RWPE2 (cell line): ENCODE data around the gene RTN4R.

Source experiments
- ATAC-seq: fragments of 200-7000 bp; cut with Tn5 transposase; 3 replicates; pipeline ENCODE4 v1.9.1; 2021; ENCODE audit warnings: low read depth
- DNase-seq: peaks from one replicate; pipeline ENCODE4 v3.0.0-alpha.2; 2020; ENCODE audit warnings: low spot score
- H3K27ac ChIP-seq: fragments of 450-650 bp; 2 replicates; pipeline ENCODE4 v1.5.1; 2017; ENCODE audit warnings: mild to moderate bottlenecking; ENCODE audit not compliant: poor library complexity, severe bottlenecking
- H3K27me3 ChIP-seq: fragments of 250-450 bp; sonication (Bioruptor Pico); 2 replicates; pipeline ENCODE4 v1.5.1; 2021; ENCODE audit warnings: mild to moderate bottlenecking, moderate library complexity; ENCODE audit not compliant: insufficient read depth, poor library complexity, severe bottlenecking
- H3K36me3 ChIP-seq: fragments of 250-450 bp; sonication (Bioruptor Pico); 2 replicates; pipeline ENCODE4 v1.5.1; 2020; ENCODE audit warnings: low read depth, mild to moderate bottlenecking, moderate library complexity
- H3K4me1 ChIP-seq: fragments of 250-450 bp; sonication (Bioruptor Pico); 2 replicates; pipeline ENCODE4 v1.5.1; 2021; ENCODE audit warnings: mild to moderate bottlenecking, moderate library complexity; ENCODE audit not compliant: insufficient read depth, poor library complexity, severe bottlenecking
- H3K4me3 ChIP-seq: fragments of 250-450 bp; sonication (Bioruptor Pico); 2 replicates; pipeline ENCODE4 v1.5.1; 2021; ENCODE audit warnings: mild to moderate bottlenecking, moderate library complexity; ENCODE audit not compliant: severe bottlenecking
- H3K9me3 ChIP-seq: fragments of 250-450 bp; sonication (Bioruptor Pico); 2 replicates; pipeline ENCODE4 v1.5.1; 2021; ENCODE audit warnings: mild to moderate bottlenecking, moderate library complexity; ENCODE audit not compliant: severe bottlenecking
- TF ChIP-seq, protein P1 (sequence below): fragments of 450-650 bp; IDR thresholded peaks from one replicate; pipeline ENCODE4 v1.5.1; 2017; ENCODE audit warnings: mild to moderate bottlenecking, moderate library complexity; ENCODE audit not compliant: poor library complexity, severe bottlenecking

Gene RTN4R

DNA sequence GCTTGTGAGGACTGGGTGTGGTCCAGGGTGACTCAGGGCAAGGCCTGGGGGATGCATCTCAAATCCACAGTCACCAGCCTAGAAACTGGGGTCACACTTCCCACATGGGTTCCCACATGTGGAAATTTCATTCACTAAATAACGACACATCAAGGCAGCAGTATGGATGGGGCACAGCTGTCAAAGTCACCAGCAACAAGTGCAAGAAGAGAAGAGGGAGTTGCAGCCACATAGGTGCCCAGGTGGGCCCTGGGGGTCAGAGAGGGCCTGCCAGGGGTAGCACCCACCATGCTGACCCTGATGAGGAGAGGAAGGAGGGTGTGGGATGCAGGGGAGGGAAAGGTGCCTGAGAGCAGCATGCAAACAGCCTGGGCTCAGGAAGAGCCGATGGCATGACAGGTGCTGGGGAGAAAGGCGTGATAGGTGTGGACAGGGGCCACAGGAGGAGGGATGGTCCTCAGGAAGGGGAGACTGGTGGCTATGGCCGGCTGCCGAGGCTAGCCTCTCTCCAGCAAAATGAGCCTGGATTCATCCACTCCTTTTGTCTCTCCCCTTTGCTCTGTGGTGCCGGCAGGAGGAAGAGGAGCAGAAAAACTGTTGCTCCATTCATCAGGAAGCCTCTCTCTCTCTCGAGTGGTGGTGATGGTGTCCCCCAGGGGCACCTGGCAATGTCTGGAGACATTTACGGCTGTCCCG is 29.4 kb upstream of the RTN4R start:
- H3K4me1 ChIP-seq = no peaks in the 10 kb centered on the region
- no peaks in the 10 kb centered on the region for H3K9me3 ChIP-seq
- ATAC-seq (no peak), DNase-seq (no peak)
- H3K4me3 ChIP-seq = no peak overlapping the region
- no peak overlapping the region for H3K27ac ChIP-seq
- no peaks in the 10 kb centered on the region for H3K27me3 ChIP-seq
- TF ChIP-seq, protein P1, sequence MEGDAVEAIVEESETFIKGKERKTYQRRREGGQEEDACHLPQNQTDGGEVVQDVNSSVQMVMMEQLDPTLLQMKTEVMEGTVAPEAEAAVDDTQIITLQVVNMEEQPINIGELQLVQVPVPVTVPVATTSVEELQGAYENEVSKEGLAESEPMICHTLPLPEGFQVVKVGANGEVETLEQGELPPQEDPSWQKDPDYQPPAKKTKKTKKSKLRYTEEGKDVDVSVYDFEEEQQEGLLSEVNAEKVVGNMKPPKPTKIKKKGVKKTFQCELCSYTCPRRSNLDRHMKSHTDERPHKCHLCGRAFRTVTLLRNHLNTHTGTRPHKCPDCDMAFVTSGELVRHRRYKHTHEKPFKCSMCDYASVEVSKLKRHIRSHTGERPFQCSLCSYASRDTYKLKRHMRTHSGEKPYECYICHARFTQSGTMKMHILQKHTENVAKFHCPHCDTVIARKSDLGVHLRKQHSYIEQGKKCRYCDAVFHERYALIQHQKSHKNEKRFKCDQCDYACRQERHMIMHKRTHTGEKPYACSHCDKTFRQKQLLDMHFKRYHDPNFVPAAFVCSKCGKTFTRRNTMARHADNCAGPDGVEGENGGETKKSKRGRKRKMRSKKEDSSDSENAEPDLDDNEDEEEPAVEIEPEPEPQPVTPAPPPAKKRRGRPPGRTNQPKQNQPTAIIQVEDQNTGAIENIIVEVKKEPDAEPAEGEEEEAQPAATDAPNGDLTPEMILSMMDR = no peak
- no peaks in the 10 kb centered on the region for H3K36me3 ChIP-seq

DNA sequence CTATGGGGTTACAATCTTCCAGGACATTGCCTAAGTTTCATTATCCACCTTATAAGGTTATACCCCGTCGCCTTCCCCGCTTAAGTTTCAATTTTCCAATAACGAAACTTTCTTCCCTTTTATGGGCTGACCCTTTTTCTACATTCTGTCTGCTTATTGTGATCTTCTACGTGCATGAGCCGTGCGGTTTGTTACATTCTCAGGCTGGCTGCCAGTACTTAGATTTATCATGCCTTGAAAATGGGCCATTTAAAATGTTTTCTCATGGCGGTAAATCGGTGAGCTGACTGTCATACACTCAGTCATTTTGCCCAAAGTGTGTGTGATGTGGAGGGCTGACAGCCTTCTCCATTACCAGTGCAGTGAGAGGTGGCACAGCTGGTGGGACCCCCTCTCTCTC is 28.5 kb upstream of the RTN4R start:
- ATAC-seq = no peak
- Histone ChIP-seq H3K27me3 (no peaks in the 10 kb centered on the region), H3K27ac (no peak overlapping the region), H3K4me3 (no peak overlapping the region), H3K9me3 (no peaks in the 10 kb centered on the region), H3K4me1 (no peaks in the 10 kb centered on the region), H3K36me3 (no peaks in the 10 kb centered on the region)
- DNase-seq = no peak
- TF ChIP-seq, protein P1 = no peak

DNA sequence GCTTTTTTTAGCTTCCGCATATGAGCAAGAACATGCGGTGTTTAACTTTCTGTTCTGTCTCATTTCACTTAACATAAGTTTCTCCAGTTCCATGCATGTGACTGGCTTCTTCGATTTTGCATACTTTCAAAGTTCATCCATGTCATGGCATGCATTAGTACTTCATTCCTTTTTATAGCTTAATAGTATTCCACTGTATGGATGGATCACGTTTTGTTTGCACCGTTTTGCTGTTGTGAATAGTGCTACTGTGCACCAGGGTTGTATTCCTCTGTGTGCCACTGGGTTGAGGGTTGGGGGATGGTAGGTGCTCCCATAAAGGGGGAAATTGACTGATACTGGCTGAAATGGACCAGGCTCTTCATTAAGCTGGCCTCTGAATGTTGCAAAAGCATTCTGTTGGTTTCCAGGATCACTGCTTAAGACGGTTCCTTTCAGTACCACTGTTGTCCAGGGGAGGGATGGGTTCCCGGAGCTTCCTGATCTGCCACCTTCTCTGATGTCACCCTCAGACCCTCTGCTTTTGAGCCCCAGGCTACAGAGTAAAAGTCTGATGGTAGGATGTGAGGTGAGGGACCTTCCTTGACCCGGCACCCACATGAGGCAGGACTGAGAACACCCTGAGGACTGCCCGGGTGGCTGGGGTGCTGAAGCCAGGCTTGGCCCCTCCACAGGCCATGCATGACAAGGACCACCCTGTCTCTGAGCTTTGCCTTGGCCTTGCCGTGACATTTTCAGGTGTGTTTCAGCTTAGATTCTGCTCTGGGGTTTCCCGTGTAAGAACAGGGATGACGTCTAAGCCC is 27.3 kb upstream of the RTN4R start:
- H3K27ac ChIP-seq = no peak overlapping the region
- TF ChIP-seq, protein P1 = no peak
- no peaks in the 10 kb centered on the region for H3K4me1 ChIP-seq
- no peak overlapping the region for H3K4me3 ChIP-seq
- no peaks in the 10 kb centered on the region for H3K9me3 ChIP-seq
- H3K27me3 ChIP-seq = no peaks in the 10 kb centered on the region
- no peaks in the 10 kb centered on the region for H3K36me3 ChIP-seq
- ATAC-seq (no peak), DNase-seq (no peak)

DNA sequence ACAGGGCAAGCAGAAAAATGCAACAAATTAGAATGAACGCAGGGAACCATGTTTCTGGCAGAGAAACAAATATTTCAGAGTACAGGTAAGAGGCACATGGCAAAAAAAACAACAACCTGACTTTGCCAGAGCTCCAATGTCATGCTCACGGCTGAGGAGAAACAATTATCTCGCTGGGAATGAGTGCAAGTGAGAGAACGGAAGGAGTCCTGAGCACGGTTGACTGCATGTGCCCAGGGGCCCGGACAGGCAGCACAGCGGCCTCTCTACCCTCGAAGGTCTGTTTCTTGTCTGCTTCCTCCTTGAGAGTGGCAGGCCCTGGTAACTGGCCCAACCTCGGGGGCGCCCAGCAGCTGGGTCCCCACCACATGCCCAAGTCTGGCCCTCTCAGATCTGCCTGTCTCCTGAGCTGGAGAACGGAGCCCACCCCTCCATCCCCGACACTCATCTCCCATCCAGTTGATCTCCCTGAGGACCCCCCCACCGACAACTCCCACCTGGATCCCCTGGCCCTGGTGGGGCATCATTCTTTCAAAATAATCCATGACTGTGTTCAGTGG is 24.6 kb upstream of the RTN4R start:
- no peak for DNase-seq
- Histone ChIP-seq H3K27me3 (no peaks in the 10 kb centered on the region), H3K36me3 (no peaks in the 10 kb centered on the region), H3K4me1 (no peaks in the 10 kb centered on the region), H3K27ac (no peak overlapping the region), H3K9me3 (no peaks in the 10 kb centered on the region), H3K4me3 (no peak overlapping the region)
- ATAC-seq = no peak
- TF ChIP-seq, protein P1 = no peak
